Rectal smooth muscle tissue (tissue), 1 donor: ENCODE results near the gene PPP1R14C.

Experiments used
- H3K27ac ChIP-seq: one replicate; pipeline ENCODE4 v1.7.0; 2013; ENCODE audit warnings: low read depth, low read length, inconsistent platforms
- H3K27me3 ChIP-seq: one replicate; pipeline ENCODE4 v1.7.0; 2013; ENCODE audit warnings: low read length; ENCODE audit not compliant: control insufficient read depth, insufficient read depth
- H3K36me3 ChIP-seq: one replicate; pipeline ENCODE4 v1.7.0; 2013; ENCODE audit warnings: low read length; ENCODE audit not compliant: control insufficient read depth, insufficient read depth
- H3K4me1 ChIP-seq: one replicate; pipeline ENCODE4 v1.7.0; 2013; ENCODE audit warnings: low read length; ENCODE audit not compliant: control insufficient read depth, insufficient read depth
- H3K4me3 ChIP-seq: one replicate; pipeline ENCODE4 v1.7.0; 2013; ENCODE audit warnings: low read length
- H3K9ac ChIP-seq: one replicate; pipeline ENCODE4 v1.7.0; 2013; ENCODE audit warnings: low read length

Gene PPP1R14C

DNA sequence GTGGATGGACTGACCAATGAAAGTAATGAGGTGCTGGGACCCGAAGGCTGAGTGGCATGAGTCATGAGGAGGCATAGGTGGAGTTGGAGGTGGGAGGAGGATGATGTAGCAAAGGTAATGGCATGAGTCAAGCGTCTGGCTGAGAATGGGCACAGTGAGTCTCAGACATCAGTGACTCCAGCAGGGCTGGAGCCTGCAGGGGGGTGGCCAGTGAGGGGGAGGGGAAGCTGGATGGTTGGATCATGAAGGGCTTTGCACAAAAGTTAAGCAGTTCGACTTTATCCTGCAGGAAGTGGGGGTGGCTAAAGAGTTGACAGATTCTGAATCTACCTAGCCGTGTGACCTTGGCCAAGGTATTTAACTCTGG is 127.0 kb downstream of the PPP1R14C start:
- H3K9ac ChIP-seq: no peak overlapping the region
- H3K4me3 ChIP-seq: no peak overlapping the region
- no peaks in the 10 kb centered on the region for H3K36me3 ChIP-seq
- no peaks in the 10 kb centered on the region for H3K27me3 ChIP-seq
- no peaks in the 10 kb centered on the region for H3K4me1 ChIP-seq
- H3K27ac ChIP-seq: no peak overlapping the region

DNA sequence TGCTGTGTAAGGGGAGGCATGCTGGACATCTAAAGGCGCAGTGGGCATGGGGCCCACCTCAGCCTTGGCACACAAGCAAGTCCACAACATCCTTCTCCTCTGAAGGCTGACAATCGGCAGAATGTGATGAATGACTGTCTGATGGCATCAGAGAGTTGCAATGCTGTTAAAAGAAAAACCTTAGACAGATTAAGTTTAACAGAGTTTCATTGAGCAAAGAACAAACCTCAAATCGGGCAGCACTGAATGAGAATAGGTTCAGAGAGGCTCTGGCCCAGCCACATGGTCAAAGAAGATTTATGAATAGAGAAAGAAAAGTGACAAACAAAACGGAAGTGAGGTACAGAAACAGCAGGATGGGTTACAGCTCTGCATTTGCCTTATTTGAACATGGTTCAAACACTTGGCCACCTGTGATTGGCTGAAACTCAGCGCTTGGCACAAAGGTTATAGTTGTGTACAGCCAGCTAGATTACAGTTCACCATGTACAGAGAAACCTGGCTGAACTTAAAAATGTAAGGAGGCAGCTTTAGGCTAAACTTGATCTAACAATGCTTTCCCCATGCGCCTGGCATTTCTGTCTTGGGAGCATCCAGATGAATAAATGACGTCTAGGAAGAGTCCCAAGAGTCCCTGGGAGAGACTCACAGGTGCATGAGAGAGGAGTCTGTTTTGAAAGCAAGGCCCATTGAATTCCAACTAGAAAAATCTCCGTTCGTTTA is 127.6 kb downstream of the PPP1R14C start:
- H3K27ac ChIP-seq: no peak overlapping the region
- no peak overlapping the region for H3K4me3 ChIP-seq
- no peak overlapping the region for H3K9ac ChIP-seq
- no peaks in the 10 kb centered on the region for H3K36me3 ChIP-seq
- no peaks in the 10 kb centered on the region for H3K27me3 ChIP-seq
- no peaks in the 10 kb centered on the region for H3K4me1 ChIP-seq

DNA sequence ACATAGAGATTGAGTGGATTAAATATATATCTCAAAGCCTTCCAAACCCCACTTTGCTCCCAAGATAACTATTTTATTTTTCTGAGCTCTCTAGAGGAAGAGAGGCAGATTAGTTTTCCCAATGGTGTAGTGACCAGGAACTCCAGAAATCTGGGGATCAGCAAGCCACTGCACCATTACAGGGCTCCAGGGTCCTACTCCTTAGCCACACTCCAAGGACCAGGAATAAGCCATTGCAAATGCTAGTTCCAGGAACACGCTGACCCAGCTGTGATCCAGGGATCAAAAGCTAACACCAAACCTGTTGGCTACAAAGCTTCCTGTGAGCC is 128.3 kb downstream of the PPP1R14C start:
- no peaks in the 10 kb centered on the region for H3K36me3 ChIP-seq
- H3K4me3 ChIP-seq: no peak overlapping the region
- H3K27me3 ChIP-seq: no peaks in the 10 kb centered on the region
- no peak overlapping the region for H3K9ac ChIP-seq
- H3K4me1 ChIP-seq: no peaks in the 10 kb centered on the region
- H3K27ac ChIP-seq: no peak overlapping the region

DNA sequence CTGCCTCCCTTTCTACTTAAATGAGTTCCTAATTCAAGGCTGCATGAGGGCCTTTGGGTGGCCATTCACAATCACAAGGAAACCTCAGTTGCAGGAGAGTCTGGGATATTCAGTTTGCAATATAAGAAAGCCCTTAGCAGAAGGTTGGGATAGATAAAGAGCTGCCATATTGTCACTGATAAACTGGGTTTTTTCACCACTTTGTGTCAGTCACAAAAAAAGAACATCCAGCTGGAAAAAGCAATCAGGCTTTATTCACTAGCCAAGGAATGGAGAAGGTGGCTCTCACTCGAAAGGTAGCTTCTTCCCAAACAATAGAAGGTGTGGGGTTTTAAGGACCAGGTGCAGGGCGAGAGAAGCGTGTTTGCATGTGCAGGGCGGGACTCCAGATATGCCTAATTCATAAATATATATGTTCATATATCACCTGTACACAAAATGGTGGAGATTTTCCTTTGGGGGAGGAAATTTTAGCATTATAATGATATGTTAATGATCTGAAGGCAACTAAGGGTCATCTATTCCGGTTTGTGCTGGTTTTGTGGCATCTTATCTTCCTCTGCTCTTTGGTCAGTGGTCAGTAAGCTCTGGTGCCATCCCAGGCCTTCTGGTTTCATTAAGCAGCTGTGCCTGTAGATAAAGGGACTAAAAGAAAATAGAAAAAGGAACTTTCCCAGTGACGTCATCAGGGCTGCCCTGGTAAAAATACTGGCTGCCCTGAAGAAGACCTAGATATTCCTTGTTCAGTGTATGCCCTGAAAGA is 128.8 kb downstream of the PPP1R14C start:
- Histone ChIP-seq H3K4me1 (no peaks in the 10 kb centered on the region), H3K9ac (no peak overlapping the region), H3K27ac (no peak overlapping the region), H3K4me3 (no peak overlapping the region), H3K27me3 (no peaks in the 10 kb centered on the region), H3K36me3 (no peaks in the 10 kb centered on the region)

DNA sequence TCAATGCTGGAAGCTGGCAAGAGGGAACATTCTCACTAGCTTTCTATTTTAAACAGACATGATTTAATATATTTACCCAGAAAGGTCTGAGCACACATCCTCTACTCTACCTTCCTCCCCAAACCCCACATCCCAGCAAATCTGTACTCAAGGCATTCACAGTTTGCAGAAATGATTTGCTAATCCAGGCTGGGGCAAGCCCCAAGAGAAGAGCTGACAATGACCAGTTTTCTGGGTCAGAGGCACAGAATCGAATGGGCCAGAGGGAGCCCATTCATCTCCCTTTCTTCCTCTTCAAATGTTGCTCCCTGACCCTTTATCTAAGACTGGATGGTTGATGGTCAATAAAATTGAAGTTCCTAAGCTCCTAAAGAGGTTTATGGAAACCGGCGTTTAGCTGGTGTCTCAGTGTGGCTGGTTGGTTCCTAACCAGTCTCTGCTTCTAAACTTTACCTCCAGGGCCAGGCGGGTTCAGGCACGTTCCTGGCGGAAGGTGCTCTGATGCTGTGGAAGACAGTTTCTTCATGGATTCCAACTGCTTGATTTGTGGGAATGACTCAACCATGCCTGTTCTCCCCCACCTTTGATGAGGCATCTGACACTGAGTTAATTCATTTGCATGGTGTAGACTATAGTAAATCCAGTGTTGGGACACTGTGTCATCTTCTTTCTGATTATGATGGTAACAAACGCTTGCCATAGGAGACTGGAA is 129.6 kb downstream of the PPP1R14C start:
- Histone ChIP-seq H3K9ac (no peak overlapping the region), H3K36me3 (no peaks in the 10 kb centered on the region), H3K27ac (no peak overlapping the region), H3K27me3 (no peaks in the 10 kb centered on the region), H3K4me1 (no peaks in the 10 kb centered on the region), H3K4me3 (no peak overlapping the region)

DNA sequence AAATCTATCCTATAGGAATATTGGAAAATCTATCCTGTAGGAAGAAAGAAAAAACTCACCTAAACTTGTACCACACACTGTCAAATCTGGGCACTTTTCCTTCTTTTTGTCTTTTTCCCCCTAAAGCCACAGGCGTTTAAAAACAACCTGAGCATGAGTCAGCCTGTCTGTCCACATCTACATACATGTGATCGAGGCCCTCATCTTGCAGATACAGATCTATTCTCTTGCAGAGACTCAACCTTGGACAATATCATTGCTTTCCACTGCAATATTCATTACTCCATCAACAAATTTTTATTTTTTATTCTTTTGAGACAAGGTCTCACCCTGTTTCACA is 130.1 kb downstream of the PPP1R14C start:
- Histone ChIP-seq H3K9ac (no peak overlapping the region), H3K4me1 (no peaks in the 10 kb centered on the region), H3K4me3 (no peak overlapping the region), H3K36me3 (no peaks in the 10 kb centered on the region), H3K27me3 (no peaks in the 10 kb centered on the region), H3K27ac (no peak overlapping the region)

DNA sequence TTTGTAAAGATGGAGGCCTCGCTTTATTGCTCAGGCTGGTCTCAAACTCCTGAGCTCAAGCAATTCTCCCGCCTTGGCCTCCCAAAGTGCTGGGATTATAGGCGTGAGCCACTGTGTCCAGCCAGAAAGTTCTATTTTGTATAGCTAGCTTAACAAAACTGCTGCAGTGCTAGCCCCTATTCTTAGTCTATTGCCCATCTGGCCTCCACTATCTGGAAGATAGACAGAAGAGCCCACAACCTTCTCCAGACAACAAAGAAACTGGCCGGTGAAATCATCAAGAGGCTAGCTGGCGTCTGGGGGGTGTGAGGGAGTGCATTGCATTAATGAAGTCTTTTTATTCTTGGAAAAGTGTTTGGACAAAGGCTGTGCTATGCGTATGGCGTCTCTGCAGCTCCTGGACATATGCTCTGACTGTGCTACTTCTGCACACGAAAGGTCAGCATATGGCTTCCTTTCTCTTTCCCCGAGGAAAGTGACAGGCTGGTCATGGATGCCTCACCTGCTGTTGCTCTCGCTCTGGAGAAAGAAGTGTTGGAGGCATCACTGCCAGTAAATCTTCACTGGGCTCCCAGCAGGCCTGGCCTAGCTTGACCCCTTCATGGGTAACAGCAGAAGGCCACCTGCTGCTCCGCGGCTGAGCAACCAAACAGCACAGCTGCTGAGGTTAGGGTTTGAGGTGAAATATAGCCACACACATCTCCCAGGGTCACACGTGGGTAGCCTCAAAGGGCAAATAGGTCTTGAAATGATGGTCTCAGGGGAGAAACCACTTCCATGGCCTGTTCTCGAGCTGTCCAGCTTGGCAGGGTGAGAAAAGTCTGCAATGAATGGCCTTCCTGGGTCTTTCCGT is 130.8 kb downstream of the PPP1R14C start:
- no peak overlapping the region for H3K9ac ChIP-seq
- H3K27me3 ChIP-seq: no peaks in the 10 kb centered on the region
- H3K27ac ChIP-seq: no peak overlapping the region
- H3K4me3 ChIP-seq: no peak overlapping the region
- no peaks in the 10 kb centered on the region for H3K36me3 ChIP-seq
- H3K4me1 ChIP-seq: no peaks in the 10 kb centered on the region

DNA sequence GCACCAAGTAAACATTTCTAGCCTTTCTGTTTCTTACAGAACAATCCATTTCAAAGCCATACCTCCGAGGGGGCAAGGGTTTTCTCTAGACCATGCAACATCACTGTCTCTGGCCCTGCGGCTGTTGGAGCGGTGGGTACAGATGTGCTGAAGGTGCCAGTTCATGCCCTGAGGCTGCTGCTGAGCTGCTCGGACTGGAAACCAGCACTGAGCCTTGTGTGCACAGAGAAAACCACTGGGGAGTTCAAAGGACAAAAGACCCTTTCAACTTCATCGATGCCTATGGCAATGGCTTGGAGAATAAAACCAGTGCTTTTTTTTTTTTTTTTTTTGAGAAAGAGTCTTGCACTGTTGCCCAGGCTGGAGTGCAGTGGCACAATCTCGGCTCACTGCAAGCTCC is 132.6 kb downstream of the PPP1R14C start:
- H3K4me3 ChIP-seq: no peak overlapping the region
- no peaks in the 10 kb centered on the region for H3K27me3 ChIP-seq
- H3K27ac ChIP-seq: no peak overlapping the region
- H3K9ac ChIP-seq: no peak overlapping the region
- H3K36me3 ChIP-seq: no peaks in the 10 kb centered on the region
- no peaks in the 10 kb centered on the region for H3K4me1 ChIP-seq

DNA sequence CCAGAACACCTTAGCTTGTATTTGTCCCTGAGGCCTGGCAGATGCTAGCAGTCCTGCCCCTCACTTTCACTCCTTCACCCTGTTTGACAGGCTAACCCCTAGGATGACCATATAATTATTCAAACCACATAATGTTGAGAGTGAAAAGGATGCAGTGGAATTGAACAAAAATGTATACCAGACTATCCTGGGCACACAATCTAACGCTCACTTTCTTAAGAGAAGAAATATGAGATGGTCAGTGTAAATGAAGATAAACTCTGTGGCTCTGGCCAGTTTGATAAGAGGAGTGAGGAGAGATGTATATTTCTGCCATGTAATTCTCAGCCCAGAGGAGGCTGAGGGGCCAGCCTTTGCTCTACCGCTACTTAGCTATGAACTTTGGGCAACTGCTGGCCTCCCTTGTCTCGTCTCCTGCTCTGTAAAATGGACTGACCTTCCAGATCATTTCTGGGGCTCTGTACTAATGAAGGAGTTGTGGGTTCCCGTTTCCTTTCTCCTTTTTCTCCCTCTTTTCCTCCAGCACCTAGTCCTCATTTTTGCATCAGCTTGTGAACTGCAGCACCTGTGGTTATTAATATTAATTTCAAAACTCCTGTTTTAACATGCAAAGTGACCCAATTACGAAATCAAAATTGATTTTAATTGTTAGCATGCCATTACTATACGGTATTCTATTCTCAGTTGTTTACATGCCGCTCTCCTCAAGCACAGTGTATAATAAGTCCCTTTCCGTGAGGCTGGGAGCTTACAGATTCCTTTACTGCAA is 133.5 kb downstream of the PPP1R14C start:
- H3K36me3 ChIP-seq: no peaks in the 10 kb centered on the region
- H3K27ac ChIP-seq: no peak overlapping the region
- H3K9ac ChIP-seq: no peak overlapping the region
- no peaks in the 10 kb centered on the region for H3K4me1 ChIP-seq
- no peak overlapping the region for H3K4me3 ChIP-seq
- no peaks in the 10 kb centered on the region for H3K27me3 ChIP-seq

DNA sequence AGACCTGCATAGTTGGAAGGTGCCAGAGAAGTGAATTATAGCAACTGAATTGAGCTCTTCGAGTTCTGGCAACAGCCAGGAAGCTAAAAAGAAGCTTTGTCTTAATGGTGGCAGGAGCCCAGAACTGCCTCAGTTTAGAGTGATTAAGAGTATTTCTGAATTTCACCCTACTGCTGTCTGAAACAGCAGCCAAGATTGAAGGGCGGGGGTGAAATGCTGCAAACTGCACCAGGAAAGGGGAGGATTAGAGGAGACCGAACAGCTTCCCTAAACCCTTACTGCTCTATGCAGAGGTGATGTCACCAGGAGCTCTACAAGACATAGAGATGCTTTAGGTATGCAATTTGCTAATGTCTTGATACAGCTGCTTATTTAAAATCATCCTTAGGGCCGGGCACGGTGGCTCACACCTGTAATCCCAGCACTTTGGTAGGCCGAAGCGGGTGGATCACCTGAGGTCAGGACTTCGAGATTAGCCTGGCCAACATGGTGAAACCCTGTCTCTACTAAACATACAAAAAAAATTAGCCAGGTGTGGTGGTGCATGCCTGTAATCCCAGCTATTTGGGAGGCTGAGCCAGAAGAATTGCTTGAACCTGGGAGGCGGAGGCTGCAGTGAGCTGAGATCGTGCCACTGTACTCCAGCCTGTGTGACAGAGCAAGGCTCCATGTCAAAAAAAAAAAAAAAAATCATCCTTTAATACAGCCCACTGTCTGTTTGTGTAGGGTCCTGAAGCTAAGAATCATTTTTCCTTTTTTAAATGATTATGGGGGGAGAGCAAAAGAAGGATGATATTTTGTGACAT is 134.3 kb downstream of the PPP1R14C start:
- H3K4me3 ChIP-seq: no peak overlapping the region
- H3K4me1 ChIP-seq: no peaks in the 10 kb centered on the region
- no peaks in the 10 kb centered on the region for H3K36me3 ChIP-seq

DNA sequence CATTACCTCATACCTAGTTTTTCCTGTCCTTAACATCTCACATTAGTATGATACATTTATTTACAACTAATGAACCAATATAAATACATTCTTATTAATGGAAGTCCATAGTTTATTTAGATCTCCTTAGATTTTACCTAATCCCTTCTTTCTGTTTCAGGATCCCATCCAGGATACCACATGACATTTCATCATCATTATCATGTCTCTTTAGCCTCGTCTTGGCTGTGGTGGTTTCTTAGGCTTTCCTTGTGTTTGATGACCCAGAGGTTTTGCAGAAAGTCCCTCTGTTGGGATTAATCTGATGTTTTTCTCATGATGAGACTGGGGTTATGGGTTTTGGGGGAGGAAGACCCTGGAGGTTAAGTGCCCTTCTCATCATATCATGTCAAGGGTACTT is 136.7 kb downstream of the PPP1R14C start:
- H3K36me3 ChIP-seq: no peaks in the 10 kb centered on the region
- no peak overlapping the region for H3K27ac ChIP-seq
- H3K27me3 ChIP-seq: no peaks in the 10 kb centered on the region
- no peaks in the 10 kb centered on the region for H3K4me1 ChIP-seq
- no peak overlapping the region for H3K9ac ChIP-seq
- H3K4me3 ChIP-seq: no peak overlapping the region

More for the DNA sequence above, 134.3 kb downstream of the PPP1R14C start:
- Histone ChIP-seq H3K27me3 (no peaks in the 10 kb centered on the region), H3K27ac (no peak overlapping the region), H3K9ac (no peak overlapping the region)
